A204.1 (cell line): Measurements from ENCODE around the gene UQCC3.
A peak's percentile ranks its signal among the peaks of the same experiment; 100 is the strongest.
"Not testable (repeated sequence)": the region's sequence is repeated elsewhere in the genome, so short reads cannot be mapped to it uniquely, and the experiment has no call there.

Experiments used
- FAIRE-seq: peaks from 2 replicates; lab custom pipeline; 2012; peaks lifted over from hg19 to GRCh38; lab: Jason Lieb, UNC

Gene UQCC3

DNA sequence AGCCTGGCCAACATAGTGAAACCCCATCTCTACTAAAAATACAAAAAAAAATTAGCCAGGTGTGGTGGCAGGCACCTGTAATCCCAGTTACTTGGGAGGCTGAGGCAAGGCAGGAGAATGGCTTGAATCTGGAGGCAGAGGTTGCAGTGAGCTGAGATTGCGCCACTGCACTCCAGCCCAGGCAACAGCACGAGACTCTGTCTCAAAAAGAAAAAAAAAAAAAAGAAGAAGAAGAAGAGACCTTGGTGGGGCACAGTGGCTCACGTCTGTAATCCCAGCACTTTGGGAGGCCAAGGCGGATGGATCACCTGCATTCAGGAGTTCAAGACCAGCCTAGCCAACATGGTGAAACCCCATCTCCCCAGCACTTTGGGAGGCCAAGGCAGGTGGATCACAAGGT, 32.4 kb downstream of the UQCC3 start:
- not testable (repeated sequence) for FAIRE-seq

DNA sequence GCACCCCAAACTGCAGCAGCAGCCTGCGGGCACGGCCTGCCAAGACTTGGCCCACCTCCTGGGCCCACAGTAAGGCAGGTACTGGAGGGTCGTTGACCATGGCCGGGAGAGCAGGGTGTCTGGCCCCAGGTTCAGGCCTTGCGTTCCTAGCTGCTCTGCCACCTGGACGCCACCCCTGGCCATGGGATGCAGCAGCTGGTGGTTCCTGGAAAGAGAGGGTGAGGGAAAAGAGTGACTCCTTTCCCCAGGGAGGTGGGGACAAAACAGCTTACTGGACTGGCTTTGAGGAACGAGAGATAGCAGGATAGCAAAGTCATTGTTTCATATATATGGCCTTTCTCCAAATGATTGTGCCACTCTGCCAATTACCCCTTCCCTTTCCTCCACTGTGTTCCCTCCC, 33.9 kb downstream of the UQCC3 start:
- no peak for FAIRE-seq

GRCh38 chr11:62705880-62706849, 34.7 kb downstream of the UQCC3 start:
- FAIRE-seq = no peak

DNA sequence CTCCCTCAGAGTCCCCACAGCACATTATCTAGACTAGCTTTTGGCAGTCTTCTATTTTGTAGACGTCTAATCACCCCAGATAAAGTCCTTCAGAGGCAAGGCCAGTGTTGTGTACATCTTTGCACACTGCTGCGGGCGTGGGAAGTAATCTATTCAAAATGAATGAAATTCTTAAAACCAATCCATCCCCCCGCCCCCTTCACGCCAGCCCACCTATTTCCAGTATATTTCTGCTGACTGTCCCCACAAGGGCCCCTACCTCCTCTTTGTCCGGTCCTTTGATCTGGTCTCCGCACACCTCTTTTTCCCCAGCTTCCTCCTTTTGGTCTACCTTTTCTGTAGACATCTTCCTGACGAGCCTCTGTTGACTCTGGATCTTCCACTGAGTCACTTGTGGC, 35.4 kb downstream of the UQCC3 start:
- no peak for FAIRE-seq

GRCh38 chr11:62707277-62707861, 35.9 kb downstream of the UQCC3 start, which contains the start of the genes BSCL2 and GNG3:
Gene BSCL2 (minus strand): TSS chr11:62707424. CDS start chr11:62707195, 229 bp downstream.
Gene GNG3 (plus strand): TSS chr11:62707676. CDS start chr11:62708296, 620 bp downstream.
- FAIRE-seq = no peak

DNA sequence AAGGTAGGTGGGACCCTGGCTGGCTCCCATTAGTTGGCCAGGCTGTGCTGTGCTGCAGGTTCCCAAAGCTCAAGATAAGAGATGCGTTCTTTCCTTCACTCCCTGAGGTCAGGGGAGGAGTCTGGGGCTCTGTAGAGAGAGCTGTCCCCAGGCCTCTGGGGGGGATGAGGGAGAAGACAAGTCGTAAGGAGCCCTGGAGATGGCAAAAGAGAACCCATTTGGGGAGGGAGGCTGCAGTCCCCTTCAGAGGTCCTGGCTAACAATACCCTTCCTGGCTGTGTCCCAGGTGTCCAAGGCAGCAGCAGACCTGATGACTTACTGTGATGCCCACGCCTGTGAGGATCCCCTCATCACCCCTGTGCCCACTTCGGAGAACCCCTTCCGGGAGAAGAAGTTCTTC, 36.9 kb downstream of the UQCC3 start:
- FAIRE-seq = no peak

DNA sequence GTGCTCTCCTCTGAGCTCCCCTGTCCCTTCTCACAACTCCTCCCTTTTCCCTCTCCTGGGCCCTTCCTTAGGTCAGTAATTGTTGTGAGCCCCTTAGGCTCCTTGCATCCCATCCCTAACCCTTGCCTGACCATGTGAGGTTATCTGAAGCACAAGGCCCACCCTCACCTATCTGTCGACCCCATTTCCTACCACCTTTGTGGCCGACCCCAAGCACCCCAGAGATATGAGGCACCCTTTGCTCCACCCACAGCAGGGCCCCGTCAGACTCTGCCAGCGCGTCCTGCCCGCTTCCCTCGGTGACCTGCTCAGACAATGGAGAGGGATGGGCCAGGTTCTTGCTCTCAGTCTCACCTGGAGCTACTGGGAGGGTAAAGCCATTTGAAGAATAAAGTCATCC, 37.3 kb downstream of the UQCC3 start:
- FAIRE-seq = no peak

GRCh38 chr11:62709247-62710000, 38.0 kb downstream of the UQCC3 start:
- peak; percentile 91 for FAIRE-seq

- no peak for FAIRE-seq
Measured at GRCh38 chr11:62710001-62710345, 38.5 kb downstream of the UQCC3 start.

GRCh38 chr11:62712276-62712812, 40.9 kb downstream of the UQCC3 start:
- no peak for FAIRE-seq

DNA sequence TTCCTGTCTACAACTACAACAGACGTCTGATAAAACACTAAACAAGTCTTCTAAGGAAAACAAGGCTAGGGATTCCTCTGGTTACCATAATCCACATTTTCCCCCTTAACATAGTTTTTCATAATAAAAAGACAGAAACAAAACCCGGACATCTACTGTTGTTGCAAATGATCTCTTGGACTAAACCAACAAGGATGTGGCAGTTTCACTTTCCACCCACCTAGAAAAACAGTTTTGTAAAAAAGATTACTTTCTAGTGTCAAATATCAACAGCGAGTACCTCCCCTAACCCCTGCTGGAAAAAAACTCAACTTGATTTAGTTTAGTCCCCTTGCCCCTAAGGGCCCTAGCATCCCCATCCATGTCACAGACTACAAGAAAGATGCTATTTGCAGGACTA, 41.4 kb downstream of the UQCC3 start:
- no peak for FAIRE-seq

- no peak for FAIRE-seq
Measured at GRCh38 chr11:62713343-62713742, 41.9 kb downstream of the UQCC3 start.

DNA sequence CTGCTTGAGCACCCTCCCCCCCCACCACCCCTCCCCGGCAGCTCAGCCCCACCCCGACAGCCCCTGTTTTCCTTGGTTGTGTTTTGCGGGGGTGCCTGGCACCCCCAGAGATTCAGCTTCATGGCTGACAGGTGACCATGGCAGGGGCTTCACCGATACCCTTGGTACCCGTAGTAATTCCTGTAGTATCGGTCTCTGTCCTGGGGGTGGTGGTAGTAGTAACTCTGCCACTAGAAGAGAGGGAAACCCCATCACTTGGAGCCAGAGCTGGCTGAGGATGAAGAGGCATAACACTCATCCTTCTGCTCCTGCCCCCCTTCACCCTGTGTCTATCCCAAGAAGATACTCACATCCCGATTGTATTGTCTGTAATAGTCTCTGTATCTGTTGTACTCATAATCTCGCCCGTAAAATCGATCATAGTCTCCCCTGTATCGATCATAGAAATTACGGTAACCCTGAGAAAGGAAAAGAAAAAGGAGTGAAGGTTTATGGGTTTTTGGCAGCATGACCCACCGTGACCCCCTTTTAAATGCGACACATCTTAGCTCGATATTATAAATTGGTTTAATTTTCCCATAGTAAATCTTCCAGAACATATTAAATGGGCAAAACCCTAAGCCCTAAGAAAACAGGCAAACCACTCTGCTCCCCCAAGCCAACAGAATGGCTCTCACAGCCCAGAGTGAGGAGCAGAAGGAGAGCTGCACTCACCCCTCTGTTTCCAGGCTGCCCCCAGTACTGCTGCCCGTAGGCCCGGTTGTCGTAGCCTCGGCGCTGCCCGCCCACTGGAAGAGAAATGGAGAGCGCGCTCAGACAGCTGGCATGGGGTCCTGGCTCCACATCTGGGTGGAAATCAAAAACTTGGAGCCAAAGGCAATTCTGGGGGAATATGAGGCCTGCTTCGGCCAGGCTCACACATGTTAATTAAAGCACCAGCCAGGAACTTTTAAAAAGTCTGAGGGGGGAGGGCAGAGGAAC, 44.0 kb downstream of the UQCC3 start:
- FAIRE-seq = no peak

DNA sequence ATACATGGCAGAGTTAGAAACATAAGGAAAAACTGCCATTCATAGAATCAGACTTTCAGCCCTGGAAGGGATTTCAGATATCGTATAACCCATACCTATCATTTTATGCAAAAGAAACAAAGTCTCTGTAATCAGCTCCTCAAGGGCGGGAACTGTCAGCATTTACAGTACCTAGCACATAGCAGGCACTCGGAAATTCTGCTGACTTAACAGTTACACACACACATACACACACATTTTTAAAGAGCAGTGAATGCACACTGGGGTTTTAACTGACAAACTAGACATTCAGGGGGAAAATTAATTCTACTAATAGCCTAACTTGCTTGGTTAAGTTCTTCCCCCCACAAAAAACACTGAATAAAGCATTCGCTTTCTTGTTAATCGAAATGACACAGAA, 44.7 kb downstream of the UQCC3 start:
- FAIRE-seq = no peak

DNA sequence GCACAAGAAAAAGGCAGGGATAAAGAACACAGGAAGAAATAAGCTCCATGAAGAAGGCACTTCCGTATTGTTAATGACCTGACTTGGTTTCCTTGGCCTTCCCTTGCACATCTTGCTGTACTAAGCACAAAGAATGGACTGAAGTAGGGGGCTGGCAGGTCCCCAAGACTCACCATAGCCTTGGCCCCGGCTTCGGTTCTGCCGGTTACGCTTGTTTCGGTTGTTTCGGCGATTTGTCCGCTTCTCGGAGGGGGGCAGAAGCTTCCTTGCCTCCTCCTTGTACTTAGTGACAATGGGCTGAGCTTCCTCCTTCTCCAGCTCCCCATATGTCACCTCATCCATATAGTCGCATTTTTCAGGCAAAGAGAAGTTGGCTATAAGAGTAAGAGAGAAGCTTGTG, 45.3 kb downstream of the UQCC3 start:
- no peak for FAIRE-seq

DNA sequence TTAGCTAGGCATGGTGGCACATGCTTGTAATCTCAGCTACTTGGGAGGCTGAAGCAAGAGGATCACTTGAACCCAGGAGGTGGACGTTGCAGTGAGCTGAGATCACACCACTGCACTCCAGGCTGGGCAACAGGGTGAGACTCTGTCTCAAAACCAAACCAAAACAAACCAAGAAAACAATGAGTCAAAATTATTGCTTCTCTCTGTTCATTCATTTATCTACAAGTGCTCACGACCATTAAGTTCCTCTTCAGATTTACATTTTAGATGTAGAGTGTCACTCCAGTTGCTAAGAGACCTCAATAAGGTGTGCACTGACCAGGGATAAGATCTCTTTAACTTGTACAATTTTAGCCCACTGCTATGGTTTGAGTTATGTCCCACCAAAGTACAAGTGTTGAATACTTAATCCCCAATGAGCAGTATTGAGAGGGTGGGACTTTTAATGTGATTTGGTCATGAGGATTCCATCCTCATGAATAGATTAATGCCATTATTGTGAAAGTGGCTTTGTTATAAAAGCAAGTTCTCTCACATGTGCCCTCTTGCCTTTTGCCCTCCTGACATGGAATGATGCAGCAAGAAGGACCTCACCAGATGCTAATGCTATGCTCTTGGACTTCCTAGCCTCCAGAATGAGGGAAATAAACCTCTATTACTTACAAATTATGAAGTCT, 48.0 kb downstream of the UQCC3 start:
- FAIRE-seq = no peak

- FAIRE-seq = no peak
Measured at GRCh38 chr11:62721994-62722393, 50.5 kb downstream of the UQCC3 start.
